GM13977 (cell line): ENCODE measurements around the gene SLC16A8.

ENCODE experiments used
- DNase-seq: peaks from one replicate; pipeline ENCODE4 v3.0.0; 2012; ENCODE audit warnings: low spot score
- in situ Hi-C: fragments of 300-500 bp; cut with MboI; formaldehyde crosslinking; loops from one replicate; pipeline ENCODE4 v1.12.0; 2022; ENCODE audit warnings: low sequenced_read_pairs, low pct_unique_long_range_greater_than_20kb, mixed read lengths, inconsistent platforms; ENCODE audit not compliant: unreplicated experiment
- TF ChIP-seq, protein P1 (sequence below): IDR thresholded peaks from 2 replicates; pipeline ENCODE4 v1.5.1; 2012; ENCODE audit warnings: mild to moderate bottlenecking, control low read depth; ENCODE audit not compliant: insufficient read depth; ENCODE audit errors: extremely low read depth, missing control alignments

The SLC16A8 gene, protein sequence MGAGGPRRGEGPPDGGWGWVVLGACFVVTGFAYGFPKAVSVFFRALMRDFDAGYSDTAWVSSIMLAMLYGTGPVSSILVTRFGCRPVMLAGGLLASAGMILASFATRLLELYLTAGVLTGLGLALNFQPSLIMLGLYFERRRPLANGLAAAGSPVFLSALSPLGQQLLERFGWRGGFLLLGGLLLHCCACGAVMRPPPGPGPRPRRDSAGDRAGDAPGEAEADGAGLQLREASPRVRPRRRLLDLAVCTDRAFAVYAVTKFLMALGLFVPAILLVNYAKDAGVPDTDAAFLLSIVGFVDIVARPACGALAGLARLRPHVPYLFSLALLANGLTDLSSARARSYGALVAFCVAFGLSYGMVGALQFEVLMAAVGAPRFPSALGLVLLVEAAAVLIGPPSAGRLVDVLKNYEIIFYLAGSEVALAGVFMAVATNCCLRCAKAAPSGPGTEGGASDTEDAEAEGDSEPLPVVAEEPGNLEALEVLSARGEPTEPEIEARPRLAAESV

DNA sequence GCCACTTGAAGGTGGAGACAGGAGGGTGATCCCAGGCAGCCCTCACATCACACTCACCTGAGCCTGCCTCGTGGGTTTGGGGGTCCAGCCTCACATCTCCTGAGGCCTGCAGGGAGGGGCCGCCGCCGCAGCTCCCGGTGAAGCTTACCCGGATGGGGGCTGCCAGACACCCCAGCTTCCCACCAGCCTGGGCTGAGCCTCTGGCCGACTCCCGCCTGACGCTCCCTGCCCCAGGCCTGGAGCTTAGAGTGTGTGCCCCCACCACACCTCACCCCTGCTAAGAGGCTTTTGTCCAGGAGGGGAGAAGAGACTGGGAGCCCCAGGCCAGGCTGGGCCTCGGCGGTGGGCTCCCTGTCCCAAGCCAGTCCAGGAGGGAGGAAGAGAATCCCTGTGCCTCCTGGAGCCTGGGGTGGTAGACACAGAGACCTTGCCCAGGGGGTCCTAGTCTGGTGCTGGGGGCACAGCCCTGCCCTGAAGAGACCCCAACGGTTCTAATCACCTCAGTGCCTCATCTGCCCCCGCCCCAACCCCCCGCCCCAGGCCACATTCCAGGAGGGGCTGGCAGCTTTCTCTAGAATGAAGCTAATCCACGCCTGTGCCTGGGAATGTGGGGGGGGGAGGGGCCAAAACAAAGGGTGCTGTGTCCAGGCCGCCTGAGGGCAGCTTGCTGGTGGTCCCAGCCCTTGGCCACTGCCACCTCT, at the start of gene SLC16A8:
TSS of gene SLC16A8 (minus strand) at position 254 of the 701 bp plus-strand sequence. CDS start 1,311 bp downstream, outside the sequence.
- TF ChIP-seq, protein P1, sequence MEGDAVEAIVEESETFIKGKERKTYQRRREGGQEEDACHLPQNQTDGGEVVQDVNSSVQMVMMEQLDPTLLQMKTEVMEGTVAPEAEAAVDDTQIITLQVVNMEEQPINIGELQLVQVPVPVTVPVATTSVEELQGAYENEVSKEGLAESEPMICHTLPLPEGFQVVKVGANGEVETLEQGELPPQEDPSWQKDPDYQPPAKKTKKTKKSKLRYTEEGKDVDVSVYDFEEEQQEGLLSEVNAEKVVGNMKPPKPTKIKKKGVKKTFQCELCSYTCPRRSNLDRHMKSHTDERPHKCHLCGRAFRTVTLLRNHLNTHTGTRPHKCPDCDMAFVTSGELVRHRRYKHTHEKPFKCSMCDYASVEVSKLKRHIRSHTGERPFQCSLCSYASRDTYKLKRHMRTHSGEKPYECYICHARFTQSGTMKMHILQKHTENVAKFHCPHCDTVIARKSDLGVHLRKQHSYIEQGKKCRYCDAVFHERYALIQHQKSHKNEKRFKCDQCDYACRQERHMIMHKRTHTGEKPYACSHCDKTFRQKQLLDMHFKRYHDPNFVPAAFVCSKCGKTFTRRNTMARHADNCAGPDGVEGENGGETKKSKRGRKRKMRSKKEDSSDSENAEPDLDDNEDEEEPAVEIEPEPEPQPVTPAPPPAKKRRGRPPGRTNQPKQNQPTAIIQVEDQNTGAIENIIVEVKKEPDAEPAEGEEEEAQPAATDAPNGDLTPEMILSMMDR, result no peak
- DNase-seq, result no peak
- in situ Hi-C loops, result no loop called here

DNA sequence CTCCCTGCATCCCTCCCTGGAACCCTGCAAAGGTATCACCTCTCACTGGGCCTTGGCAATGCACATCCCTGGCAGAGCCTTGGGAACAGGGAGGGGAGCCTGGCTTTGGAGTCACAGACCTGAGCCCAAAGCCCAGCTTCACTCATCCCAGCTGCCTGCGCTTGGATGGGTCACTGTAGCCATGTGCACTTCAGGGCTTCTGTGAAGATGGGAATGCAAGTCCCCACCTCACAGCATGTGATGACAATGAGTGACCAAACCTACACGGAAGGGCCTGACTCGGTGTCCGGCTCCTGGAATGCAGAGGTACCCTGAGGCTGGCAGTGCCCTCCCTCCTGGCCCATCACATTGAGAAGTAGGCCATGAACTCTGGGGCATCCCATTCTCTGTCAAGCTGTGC, 49.3 kb upstream of the SLC16A8 start:
- in situ Hi-C loops, result no loop called here
- no peak for DNase-seq
- TF ChIP-seq, protein P1, result no peak

DNA sequence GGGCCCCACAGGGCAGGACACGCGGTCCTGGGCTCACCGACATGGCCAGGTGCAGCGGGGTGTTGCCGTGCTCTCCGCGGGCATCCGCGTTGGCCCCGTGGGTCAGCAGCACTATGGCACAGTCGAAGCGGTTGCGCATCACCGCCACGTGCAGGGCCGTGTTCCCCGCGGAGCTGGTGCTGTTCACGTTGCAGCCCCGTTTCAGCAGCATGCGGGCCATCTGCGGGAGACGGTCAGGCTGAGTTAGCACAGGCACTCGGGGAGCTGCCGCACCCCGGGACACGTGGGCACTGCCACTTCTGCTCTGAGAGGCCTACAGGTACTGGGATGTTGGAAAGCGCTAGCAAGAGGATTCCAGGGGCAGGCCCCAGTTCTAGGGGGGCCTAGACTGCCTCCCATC, 48.8 kb upstream of the SLC16A8 start:
- TF ChIP-seq, protein P1, result no peak
- no peak for DNase-seq
- in situ Hi-C loops, result no loop called here

DNA sequence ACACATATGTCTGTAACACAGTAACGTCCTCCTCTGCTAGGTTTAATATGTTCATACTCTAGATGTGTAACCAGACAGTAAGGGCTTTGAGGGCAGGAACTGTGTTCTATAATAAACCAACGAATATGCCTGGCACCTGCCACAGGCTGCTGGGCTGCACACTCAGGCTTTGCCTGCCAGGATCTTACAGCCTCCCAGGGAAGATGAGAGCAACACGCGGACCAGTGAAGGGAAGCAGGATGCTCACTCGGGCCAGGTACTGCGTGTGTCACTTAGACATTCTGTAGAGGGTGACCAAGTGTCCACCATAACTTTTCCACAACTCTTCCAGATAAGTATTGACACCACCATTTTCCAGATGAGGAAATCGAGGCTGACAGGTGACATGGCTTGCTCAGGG, 48.2 kb upstream of the SLC16A8 start:
- TF ChIP-seq, protein P1, result no peak
- in situ Hi-C loops, result no loop called here

DNA sequence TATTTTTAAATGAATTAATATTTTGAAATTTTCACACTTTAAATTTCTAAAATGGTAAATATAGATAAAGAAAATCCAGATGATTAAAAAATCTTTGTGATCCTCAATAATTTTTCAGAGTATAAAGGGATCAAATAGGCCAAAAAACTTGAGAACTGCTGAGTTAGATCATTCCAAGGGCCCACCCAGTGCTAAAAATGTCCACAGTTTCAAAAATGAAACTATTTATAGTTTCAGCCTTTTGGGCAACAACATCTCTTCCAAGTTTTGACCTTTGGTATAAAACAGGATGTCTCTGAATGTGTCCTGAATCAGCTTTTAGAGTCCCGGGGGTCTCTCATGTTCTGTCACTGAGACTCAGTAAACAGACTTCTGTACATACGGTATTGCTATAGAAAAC, 47.4 kb upstream of the SLC16A8 start:
- DNase-seq, result no peak
- TF ChIP-seq, protein P1, result no peak
- in situ Hi-C loops, result no loop called here

More for the DNA sequence above, 48.2 kb upstream of the SLC16A8 start:
- no peak for DNase-seq

DNA sequence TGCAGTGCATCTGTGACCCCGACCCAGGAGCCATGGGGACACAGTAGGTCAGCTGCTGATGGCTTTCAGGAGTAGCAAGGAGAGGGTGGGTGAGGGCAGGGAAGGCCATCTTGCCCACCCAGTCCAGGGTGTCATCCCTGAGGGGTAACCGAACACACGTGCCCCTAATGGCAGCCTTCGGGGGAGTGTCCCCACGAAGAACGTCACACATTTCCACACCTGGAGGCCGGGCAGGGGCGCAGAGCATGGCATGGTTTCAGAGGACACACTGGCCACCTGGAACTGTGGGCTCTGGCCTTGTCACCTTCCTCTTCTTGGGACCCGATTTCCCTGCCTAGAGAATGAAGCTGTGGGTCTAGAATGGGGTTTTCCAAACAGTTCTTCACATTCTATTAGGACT, 45.9 kb upstream of the SLC16A8 start:
- DNase-seq, result no peak
- in situ Hi-C loops, result no loop called here
- TF ChIP-seq, protein P1, result no peak
